GM20431 (cell line): ENCODE results near the gene TEX30.

ENCODE experiments used
- in situ Hi-C: fragments of 300-500 bp; cut with MseI, MboI; formaldehyde crosslinking; loops from one replicate; pipeline ENCODE4 v1.15.0; 2020; ENCODE audit warnings: low sequenced_read_pairs; ENCODE audit not compliant: unreplicated experiment

Gene TEX30

DNA sequence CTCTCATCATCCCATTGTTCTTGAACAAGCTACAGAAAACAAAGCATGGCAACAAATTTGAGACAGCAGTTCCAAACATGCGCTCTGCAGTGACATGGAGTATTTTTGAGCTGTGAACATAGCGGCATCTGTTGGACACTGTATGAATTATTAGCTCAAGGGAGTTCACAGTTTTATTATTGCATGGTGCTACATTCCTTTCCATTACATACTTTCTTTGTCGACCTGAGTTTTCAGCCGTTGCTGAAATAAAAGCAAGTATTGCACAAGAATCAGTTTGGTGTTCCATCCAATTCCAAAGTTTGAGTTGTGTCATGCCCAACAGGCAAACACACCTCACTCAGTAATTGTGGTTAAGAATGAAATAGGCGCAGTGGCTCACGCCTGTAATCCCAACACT, 48.7 kb downstream of the TEX30 start:
- in situ Hi-C loops = no loop called here

DNA sequence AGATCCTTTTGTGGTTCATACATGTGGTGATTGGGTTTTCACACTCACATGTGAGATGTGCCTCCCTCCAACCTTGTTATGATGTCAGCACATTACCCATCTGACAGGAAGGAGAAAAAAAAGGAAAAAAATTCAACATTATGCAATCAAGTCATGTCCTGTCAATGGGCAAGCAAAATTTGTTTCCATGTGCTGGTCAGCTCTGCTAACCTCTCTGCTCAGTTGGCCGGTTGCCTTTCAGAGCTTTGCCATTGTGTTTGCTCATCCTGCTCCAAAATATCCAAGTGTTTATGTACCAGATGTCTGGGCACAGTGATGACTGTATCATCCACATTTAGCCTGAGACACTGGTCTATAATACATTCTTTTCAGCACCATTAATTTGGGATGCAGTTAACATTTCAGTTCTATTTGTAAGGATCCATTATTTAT, 51.8 kb downstream of the TEX30 start:
- in situ Hi-C loops = no loop called here

DNA sequence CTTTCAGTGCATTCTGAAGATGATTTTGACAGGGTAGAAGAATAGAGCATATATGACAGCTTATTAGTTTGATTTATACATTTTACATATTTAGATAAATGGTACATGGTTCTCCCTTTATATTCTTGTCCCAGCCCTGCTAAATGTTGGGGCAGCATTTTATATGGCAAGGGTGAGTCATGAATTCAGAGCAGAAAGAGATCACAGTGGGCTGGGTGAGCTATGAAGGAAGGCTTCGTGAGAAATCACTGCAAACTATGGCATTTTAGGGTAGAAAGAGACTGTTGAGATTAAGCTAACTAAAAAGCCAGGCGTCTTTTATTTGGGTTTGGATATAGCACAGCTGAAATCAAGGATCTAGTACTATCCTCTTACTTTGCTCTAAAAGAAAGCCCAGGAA, 54.8 kb downstream of the TEX30 start:
- in situ Hi-C loops = no loop called here
